Measurements from ENCODE around the gene ZNF460. TPM values are rescaled to one million over a fixed set of nuclear protein-coding genes. Genes with fewer than 3 reads are reported as not detected.

Gene ZNF460
- total RNA-seq, 1 donor from 2014 or later = 44.9 TPM

GRCh38 chr19:57334191-57334590 lies 53.9 kb downstream of the ZNF460 start:
- intact Hi-C loops (cut with micrococcal nuclease) = no loop called here

GRCh38 chr19:57338877-57339276 lies 58.6 kb downstream of the ZNF460 start:
- intact Hi-C loops (cut with micrococcal nuclease) = no loop called here

- intact Hi-C loops (cut with micrococcal nuclease) = no loop called here
Measured at GRCh38 chr19:57342582-57342981, 62.3 kb downstream of the ZNF460 start.

Other genes with a start within 250 kb of the ZNF460 start
- not detected in 2 replicates for gene USP29, start 160.5 kb upstream of the ZNF460 start, total RNA-seq
- not detected in 2 replicates for gene ZIM3, start 135.3 kb upstream of the ZNF460 start, total RNA-seq
- not detected in 2 replicates for gene DUXA, start 113.0 kb upstream of the ZNF460 start, total RNA-seq
- 28.5 and 33.6 TPM in 2 replicates for gene ZNF264, start 89.0 kb upstream of the ZNF460 start, total RNA-seq
- 0.32 and 0.42 TPM in 2 replicates for gene AURKC, start 49.5 kb upstream of the ZNF460 start, total RNA-seq
- 9.4 and 10.9 TPM in 2 replicates for gene ZNF805, start 39.9 kb upstream of the ZNF460 start, total RNA-seq
- gene ZNF543, start 40.0 kb downstream of the ZNF460 start, total RNA-seq = 7.8 and 8.5 TPM in 2 replicates
- gene ZNF304, start 70.8 kb downstream of the ZNF460 start, total RNA-seq = 8.5 and 9.7 TPM in 2 replicates
- 6.4 and 6.8 TPM in 2 replicates for gene TRAPPC2B, start 83.1 kb downstream of the ZNF460 start, total RNA-seq
- gene ZNF547, start 83.1 kb downstream of the ZNF460 start, total RNA-seq = 2.0 and 3.9 TPM in 2 replicates
- 23.7 and 24.5 TPM in 2 replicates for gene ZNF548, start 109.4 kb downstream of the ZNF460 start, total RNA-seq
- gene ZNF17, start 130.7 kb downstream of the ZNF460 start, total RNA-seq = 13.6 and 15.0 TPM in 2 replicates
- gene ZNF749, start 154.8 kb downstream of the ZNF460 start, total RNA-seq = 13.1 and 13.6 TPM in 2 replicates
- gene VN1R1, start 176.7 kb downstream of the ZNF460 start, total RNA-seq = 0.17 and 0.20 TPM in 2 replicates
- 3.3 and 4.5 TPM in 2 replicates for gene ZNF772, start 197.1 kb downstream of the ZNF460 start, total RNA-seq
- 8.0 and 10.0 TPM in 2 replicates for gene ZNF419, start 207.3 kb downstream of the ZNF460 start, total RNA-seq
- gene ZNF773, start 219.5 kb downstream of the ZNF460 start, total RNA-seq = 9.6 and 10.0 TPM in 2 replicates
- gene ZNF549, start 246.9 kb downstream of the ZNF460 start, total RNA-seq = 6.1 and 7.8 TPM in 2 replicates

Measured in T-helper 1 cell treated with Interleukin-12 subunit alpha and Interleukin-12 subunit beta and Interleukin-4 antibody, amounts not matched to agents 30 ng/mL and 1 ng/mL, for 36 hours (primary cell).